Activated T-cell treated with anti-CD3 and anti-CD28 coated beads, Interleukin-2, amount 50 U/mL, for 72 hours (primary cell): Measurements from ENCODE around the gene RANBP3. TPM values are rescaled to one million over a fixed set of nuclear protein-coding genes. Genes with fewer than 3 reads are reported as not detected.

Experiments used
- ATAC-seq, 2 donors: fragments of 150-1000 bp; cut with Tn5 transposase; replicated peaks in 1 of 2; 2 replicates each; pipeline ENCODE4 v1.10.0; 2021; ENCODE audit warnings: moderate library complexity in 2 of 2, mild to moderate bottlenecking in 1 of 2
- DNase-seq, 2 donors: peaks; one replicate each; pipeline ENCODE4 v3.0.0; 2021 to 2022; ENCODE audit warnings: mixed read lengths in 1 of 2
- H3K27ac Mint-ChIP-seq: one replicate; pipeline ENCODE4 v1.8.0; 2022; ENCODE audit warnings: mild to moderate bottlenecking, moderate library complexity, mixed read lengths
- H3K27me3 Mint-ChIP-seq: one replicate; pipeline ENCODE4 v1.8.0; 2022; ENCODE audit warnings: low read depth, mixed read lengths
- H3K36me3 Mint-ChIP-seq, 2 donors: one replicate each; pipeline ENCODE4 v1.8.0; 2022; ENCODE audit warnings: mixed read lengths in 2 of 2, mild to moderate bottlenecking in 1 of 2; ENCODE audit not compliant: insufficient read depth in 2 of 2
- H3K4me1 Mint-ChIP-seq: one replicate; pipeline ENCODE4 v1.8.0; 2022; ENCODE audit warnings: low read depth, mixed read lengths
- H3K4me3 Mint-ChIP-seq, 2 donors: one replicate each; pipeline ENCODE4 v1.8.0; 2022; ENCODE audit warnings: mild to moderate bottlenecking in 2 of 2, mixed read lengths in 2 of 2, moderate library complexity in 2 of 2
- H3K9me3 Mint-ChIP-seq, 2 donors: one replicate each; pipeline ENCODE4 v1.8.0; 2022; ENCODE audit warnings: mixed read lengths in 2 of 2
- total RNA-seq, 2 donors: library from RNA; stranded (reverse); gene quantifications; one replicate each; pipeline ENCODE4 v1.2.3, GENCODE V29; 2022

The RANBP3 gene
- total RNA-seq, 2 donors from 2014 or later = 89.2 to 108 TPM

GRCh38 chr19:5897189-5897969 is 80.6 kb downstream of the RANBP3 start:
- Mint-ChIP-seq H3K4me1 (peaks cover 25% of the 10 kb centered on the region), H3K9me3 (no peaks in the 10 kb centered on the region), H3K27me3 (no peaks in the 10 kb centered on the region), H3K36me3 (peaks cover 0 to 10% of the 10 kb centered on the region in 2 donors), H3K4me3 (no peak overlapping the region), H3K27ac (no peak overlapping the region)
- DNase-seq = no peak
- ATAC-seq = no peak

- no peak for DNase-seq
- no peaks in the 10 kb centered on the region for H3K9me3 Mint-ChIP-seq
- no peak overlapping the region for H3K27ac Mint-ChIP-seq
- peaks cover 17% of the 10 kb centered on the region for H3K4me1 Mint-ChIP-seq
- ATAC-seq = no peak
- peaks cover 0 to 12% of the 10 kb centered on the region in 2 donors for H3K36me3 Mint-ChIP-seq
- no peaks in the 10 kb centered on the region for H3K27me3 Mint-ChIP-seq
- H3K4me3 Mint-ChIP-seq = no peak overlapping the region
Measured at GRCh38 chr19:5896365-5897076, 81.4 kb downstream of the RANBP3 start.

- no peak for ATAC-seq
- Mint-ChIP-seq H3K36me3 (peaks cover 0 to 9% of the 10 kb centered on the region in 2 donors), H3K27me3 (no peaks in the 10 kb centered on the region), H3K4me1 (peaks cover 10% of the 10 kb centered on the region), H3K4me3 (no peak overlapping the region), H3K9me3 (no peaks in the 10 kb centered on the region), H3K27ac (peak overlapping the region; percentile 2)
- no peak for DNase-seq
Measured at GRCh38 chr19:5895890-5896289, 82.0 kb downstream of the RANBP3 start.

- Mint-ChIP-seq H3K4me3 (no peak overlapping the region), H3K9me3 (no peaks in the 10 kb centered on the region), H3K36me3 (peaks cover 0 to 9% of the 10 kb centered on the region in 2 donors), H3K27me3 (peaks cover 1% of the 10 kb centered on the region), H3K4me1 (peaks cover 7% of the 10 kb centered on the region), H3K27ac (no peak overlapping the region)
- no peak for ATAC-seq
- DNase-seq = no peak
Measured at GRCh38 chr19:5895409-5895808, 82.5 kb downstream of the RANBP3 start.

GRCh38 chr19:5894704-5895349 is 83.1 kb downstream of the RANBP3 start:
- no peaks in the 10 kb centered on the region for H3K9me3 Mint-ChIP-seq
- H3K36me3 Mint-ChIP-seq = peaks cover 0 to 3% of the 10 kb centered on the region in 2 donors
- DNase-seq (no peak), ATAC-seq (no peak)
- peaks cover 7% of the 10 kb centered on the region for H3K27me3 Mint-ChIP-seq
- no peak overlapping the region for H3K27ac Mint-ChIP-seq
- H3K4me1 Mint-ChIP-seq = peaks cover under 1% of the 10 kb centered on the region
- no peak overlapping the region for H3K4me3 Mint-ChIP-seq

- Mint-ChIP-seq H3K27ac (no peak overlapping the region), H3K36me3 (peaks cover 0 to 3% of the 10 kb centered on the region in 2 donors), H3K4me1 (no peaks in the 10 kb centered on the region), H3K4me3 (no peak overlapping the region), H3K27me3 (peaks cover 13% of the 10 kb centered on the region), H3K9me3 (no peaks in the 10 kb centered on the region)
- ATAC-seq = no peak
- no peak for DNase-seq
Measured at GRCh38 chr19:5893907-5894703, 83.8 kb downstream of the RANBP3 start.

- Mint-ChIP-seq H3K4me1 (no peaks in the 10 kb centered on the region), H3K9me3 (no peaks in the 10 kb centered on the region), H3K27me3 (peaks cover 15% of the 10 kb centered on the region), H3K36me3 (peaks cover 0 to 3% of the 10 kb centered on the region in 2 donors), H3K4me3 (no peak overlapping the region), H3K27ac (peak overlapping the region; percentile 38)
- DNase-seq (no peak), ATAC-seq (no peak)
Measured at GRCh38 chr19:5893296-5893903, 84.5 kb downstream of the RANBP3 start.

GRCh38 chr19:5892772-5893275 is 85.1 kb downstream of the RANBP3 start:
- no peak overlapping the region for H3K4me3 Mint-ChIP-seq
- H3K9me3 Mint-ChIP-seq = no peaks in the 10 kb centered on the region
- H3K4me1 Mint-ChIP-seq = no peaks in the 10 kb centered on the region
- no peak for DNase-seq
- H3K27ac Mint-ChIP-seq = peak overlapping the region; percentile 38
- ATAC-seq = no peak
- peaks cover 19% of the 10 kb centered on the region for H3K27me3 Mint-ChIP-seq
- H3K36me3 Mint-ChIP-seq = peaks cover 0 to 3% of the 10 kb centered on the region in 2 donors

- Mint-ChIP-seq H3K4me3 (no peak overlapping the region), H3K27me3 (peaks cover 19% of the 10 kb centered on the region), H3K36me3 (peaks cover 0 to 3% of the 10 kb centered on the region in 2 donors), H3K27ac (no peak overlapping the region), H3K4me1 (no peaks in the 10 kb centered on the region), H3K9me3 (no peaks in the 10 kb centered on the region)
- ATAC-seq = peak; percentile 62 to 65
- DNase-seq = peak; percentile 30 to 42
Measured at GRCh38 chr19:5891938-5892771, 85.8 kb downstream of the RANBP3 start.

GRCh38 chr19:5891572-5891937 is 86.4 kb downstream of the RANBP3 start:
- ATAC-seq = no peak
- Mint-ChIP-seq H3K27me3 (peaks cover 19% of the 10 kb centered on the region), H3K4me3 (no peak overlapping the region), H3K27ac (no peak overlapping the region), H3K36me3 (peaks cover 0 to 3% of the 10 kb centered on the region in 2 donors), H3K4me1 (no peaks in the 10 kb centered on the region), H3K9me3 (no peaks in the 10 kb centered on the region)
- DNase-seq = no peak

GRCh38 chr19:5890099-5890498 is 87.8 kb downstream of the RANBP3 start:
- no peak for DNase-seq
- Mint-ChIP-seq H3K36me3 (peaks cover 0 to 1% of the 10 kb centered on the region in 2 donors), H3K9me3 (no peaks in the 10 kb centered on the region), H3K27ac (no peak overlapping the region), H3K4me3 (no peak overlapping the region), H3K27me3 (peaks cover 24% of the 10 kb centered on the region), H3K4me1 (no peaks in the 10 kb centered on the region)
- ATAC-seq = no peak
